HG03378 (cell line): ENCODE data around the gene CREB3L2.
"Not testable (repeated sequence)": the region's sequence is repeated elsewhere in the genome, so short reads cannot be mapped to it uniquely, and the experiment has no call there.

Experiments
- ATAC-seq: cut with Tn5 transposase; IDR thresholded peaks from one replicate; pipeline ENCODE4 v1.9.1; 2021; ENCODE audit warnings: mild to moderate bottlenecking, moderate library complexity; ENCODE audit not compliant: unreplicated experiment

CREB3L2 gene

DNA sequence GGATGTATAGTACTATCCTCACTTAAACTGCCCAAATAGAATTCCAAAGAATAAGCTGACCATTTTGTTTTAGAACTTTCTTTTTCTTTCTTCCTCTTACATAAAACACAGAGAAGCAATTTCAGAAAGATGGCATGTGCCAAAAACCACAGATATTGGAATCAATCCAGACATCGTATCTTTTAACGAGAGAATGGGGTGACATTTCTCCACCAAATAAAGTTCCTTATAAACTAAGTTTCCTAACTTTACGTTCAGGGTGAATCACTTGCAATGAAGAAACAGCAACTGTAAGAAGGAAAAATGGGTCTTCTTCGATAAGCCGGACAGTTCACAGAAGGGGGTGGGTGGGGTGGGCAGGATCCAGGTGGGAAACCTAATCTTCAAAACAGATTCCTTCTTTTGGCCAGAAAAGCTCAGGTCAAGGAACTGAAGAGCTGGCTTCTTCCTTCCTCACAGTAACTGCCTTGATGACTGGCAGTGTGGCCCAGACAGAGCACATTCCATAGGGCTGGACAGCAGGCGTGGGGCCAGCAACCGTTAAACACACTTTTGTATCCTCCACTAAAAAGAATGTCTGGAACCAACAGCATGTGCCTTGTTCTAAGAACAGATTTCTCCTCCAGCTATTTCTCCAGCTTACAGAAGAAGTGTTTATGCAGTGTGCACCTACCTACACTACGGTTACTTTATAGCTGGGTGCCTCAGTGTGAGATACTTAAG lies 31.5 kb downstream of the CREB3L2 start:
- no peak for ATAC-seq

DNA sequence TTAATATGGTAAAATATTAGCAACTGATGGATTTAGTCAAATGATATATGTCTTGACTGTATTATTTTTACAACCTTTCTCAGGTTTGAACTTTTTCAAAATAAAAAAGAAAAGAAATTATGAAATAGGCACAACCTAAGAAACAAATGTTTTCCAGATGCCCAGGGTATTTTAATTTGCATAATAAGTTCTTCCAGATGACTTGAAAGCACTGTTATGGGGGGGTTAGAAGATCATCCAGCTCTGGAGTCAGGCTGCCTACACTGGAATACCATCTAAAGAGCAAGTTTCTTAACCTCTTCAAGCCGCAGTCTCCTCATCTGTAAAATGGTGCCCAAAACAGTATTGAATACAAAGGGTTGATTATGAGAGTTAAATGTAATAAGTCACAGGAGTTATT lies 32.1 kb downstream of the CREB3L2 start:
- ATAC-seq, result no peak

- no peak for ATAC-seq
Observed at GRCh38 chr7:137968890-137969289, 33.0 kb downstream of the CREB3L2 start.

GRCh38 chr7:137968339-137968738 lies 33.5 kb downstream of the CREB3L2 start:
- not testable (repeated sequence) for ATAC-seq

- no peak for ATAC-seq
Observed at GRCh38 chr7:137967143-137968018, 34.5 kb downstream of the CREB3L2 start.

GRCh38 chr7:137966641-137967142 lies 35.2 kb downstream of the CREB3L2 start:
- ATAC-seq, result no peak

DNA sequence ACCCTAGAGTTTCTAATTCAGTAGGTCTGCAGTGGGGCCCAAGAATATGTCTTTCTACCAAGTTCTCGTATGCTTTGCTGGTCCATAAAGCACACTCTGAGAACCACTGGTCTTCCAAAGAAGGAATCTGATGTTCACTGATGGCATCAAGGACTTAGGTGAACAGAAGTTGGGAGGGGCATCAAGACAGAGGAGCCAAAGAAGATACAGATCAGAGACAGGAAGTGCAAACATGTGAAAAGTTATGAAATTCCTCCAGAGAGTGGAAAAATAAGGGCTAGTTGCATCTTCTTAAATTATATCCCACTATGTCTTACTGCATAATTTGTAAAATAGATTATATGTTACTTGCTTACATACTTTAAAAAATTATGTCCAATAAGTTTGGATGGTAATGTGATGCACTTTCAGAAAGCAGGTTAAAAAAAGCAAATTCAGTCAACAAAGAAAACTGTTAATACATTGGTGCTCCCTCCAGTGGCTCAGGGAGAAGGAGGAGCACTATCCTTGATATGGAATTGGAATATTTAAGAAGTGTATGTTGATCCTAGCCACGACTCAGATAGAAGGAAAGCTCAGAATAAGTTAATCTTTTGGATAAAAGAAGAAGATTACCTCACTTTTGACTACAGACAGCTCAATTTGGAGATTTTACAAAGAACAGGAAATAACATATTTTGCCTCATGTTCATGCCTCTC lies 35.8 kb downstream of the CREB3L2 start:
- ATAC-seq, result no peak

DNA sequence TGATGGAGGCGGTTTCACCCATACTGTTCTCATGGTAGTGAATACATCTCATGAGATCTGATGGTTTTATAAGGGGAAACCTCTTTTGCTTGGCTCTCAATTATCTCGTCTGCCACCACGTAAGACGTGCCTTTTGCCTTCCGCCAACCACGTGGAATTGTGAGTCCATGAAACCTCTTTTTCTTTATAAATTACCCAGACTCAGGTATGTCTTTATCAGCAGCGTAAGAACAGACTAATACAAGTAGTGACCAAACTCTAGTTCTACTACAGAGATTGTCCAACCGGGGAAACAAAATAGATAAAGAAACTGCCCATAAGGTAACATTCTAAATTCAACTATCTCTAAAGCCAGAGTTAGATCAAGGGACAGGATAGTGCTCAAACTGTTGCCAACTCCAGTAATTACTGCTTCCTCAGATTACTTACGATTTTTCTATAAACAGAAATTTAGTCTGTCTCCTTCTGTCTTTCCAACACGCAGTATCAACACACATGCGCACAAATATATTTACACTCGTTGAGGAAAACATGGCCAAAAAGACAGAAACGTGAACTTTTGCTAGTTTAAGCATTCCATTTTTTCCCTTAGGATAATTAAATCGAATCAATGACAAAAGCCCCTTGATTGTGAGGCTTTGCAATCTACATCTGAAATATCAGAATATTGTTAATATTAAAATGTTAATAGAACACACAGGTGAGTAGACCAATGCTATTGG lies 36.9 kb downstream of the CREB3L2 start:
- ATAC-seq, result no peak

DNA sequence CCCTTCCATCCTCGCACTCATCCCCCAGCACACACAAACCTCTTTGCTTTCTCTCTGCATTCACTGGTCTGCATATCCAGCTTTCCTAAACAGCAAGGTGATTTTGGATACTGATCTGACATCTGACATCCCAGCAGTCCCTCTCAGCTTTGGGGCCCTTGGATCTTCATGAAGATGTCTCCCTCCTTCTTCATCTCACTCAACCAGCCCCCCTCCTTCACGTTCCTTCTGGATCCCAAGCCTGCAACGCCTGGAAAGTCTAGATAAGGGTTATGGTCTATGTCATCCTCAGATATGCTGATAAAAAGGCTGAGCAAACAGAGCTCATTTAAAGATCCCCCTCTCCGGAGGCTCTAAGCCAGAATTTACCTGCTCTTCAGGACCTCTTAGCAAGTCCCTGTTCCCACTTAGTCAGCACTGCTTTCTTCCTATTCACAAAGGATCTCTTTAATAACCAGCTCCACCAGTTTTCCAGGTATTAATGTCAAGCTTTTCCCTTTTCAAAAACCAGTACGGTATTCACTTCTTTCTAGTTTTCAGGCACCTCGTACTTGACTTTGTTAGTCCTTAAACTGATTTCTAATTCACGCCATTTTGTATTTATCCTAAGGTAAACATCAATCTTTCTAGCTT lies 38.9 kb downstream of the CREB3L2 start:
- no peak for ATAC-seq

DNA sequence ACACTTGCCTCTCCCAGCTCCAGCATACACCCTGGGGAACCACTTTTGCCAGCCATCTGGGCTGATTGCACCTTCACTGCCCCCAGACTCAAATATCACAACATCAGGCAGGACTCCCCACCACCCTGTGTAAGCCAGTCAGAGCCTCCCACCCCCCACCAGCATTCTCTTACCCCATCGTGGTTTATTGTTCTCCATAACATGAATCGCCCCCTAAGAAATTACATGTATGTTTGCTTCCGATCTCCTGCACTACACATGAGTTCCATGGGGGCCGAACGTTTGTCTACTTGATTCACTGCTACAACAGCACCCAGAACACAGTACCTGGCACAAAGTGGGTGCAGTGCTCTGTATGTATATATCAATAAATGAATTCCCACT lies 39.4 kb downstream of the CREB3L2 start:
- ATAC-seq, result no peak

- peak; percentile 87 for ATAC-seq
Observed at GRCh38 chr7:137961200-137962177, 40.4 kb downstream of the CREB3L2 start.

- no peak for ATAC-seq
Observed at GRCh38 chr7:137960020-137960419, 41.9 kb downstream of the CREB3L2 start.

GRCh38 chr7:137958470-137959431 lies 43.1 kb downstream of the CREB3L2 start:
- ATAC-seq, result peak; percentile 46

DNA sequence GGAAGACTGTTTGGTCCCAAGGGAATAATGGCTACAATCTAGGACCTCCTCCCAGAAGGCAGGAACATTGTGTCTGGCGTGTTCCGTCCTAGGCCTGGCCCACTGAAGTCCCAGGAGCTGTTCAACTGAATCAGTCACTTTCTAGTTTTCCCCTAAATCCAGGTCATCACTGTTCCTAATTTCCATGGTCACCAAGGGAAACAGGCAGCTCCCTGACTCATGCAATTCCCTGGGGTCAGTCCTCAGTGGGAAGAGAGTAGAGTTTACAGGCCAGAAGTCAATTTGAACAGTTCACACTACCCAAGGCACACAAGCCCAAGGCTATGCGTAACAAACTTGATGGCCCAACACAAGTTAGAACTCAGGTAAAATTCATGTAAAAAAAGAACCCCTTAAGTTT lies 44.0 kb downstream of the CREB3L2 start:
- ATAC-seq, result no peak

DNA sequence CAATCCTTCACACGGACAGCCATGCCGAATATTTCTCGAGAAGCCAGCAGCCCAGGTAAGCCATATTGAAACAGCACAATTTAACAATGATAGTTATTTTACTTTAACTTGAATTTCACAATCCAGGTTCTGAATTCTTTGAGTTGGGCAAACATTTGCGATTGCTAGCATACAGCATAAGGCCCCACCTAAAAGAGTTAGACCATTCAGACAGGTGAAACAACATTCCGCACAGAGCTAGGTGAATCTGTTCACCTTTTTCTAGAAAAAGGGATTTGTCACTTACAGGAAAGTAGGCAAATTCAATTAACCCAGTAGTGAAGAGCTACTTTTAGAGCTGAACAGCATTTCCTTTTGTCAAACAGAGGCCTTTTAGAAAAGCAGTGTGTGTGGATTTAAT lies 45.3 kb downstream of the CREB3L2 start:
- ATAC-seq, result no peak

GRCh38 chr7:137956183-137956582 lies 45.7 kb downstream of the CREB3L2 start:
- no peak for ATAC-seq

DNA sequence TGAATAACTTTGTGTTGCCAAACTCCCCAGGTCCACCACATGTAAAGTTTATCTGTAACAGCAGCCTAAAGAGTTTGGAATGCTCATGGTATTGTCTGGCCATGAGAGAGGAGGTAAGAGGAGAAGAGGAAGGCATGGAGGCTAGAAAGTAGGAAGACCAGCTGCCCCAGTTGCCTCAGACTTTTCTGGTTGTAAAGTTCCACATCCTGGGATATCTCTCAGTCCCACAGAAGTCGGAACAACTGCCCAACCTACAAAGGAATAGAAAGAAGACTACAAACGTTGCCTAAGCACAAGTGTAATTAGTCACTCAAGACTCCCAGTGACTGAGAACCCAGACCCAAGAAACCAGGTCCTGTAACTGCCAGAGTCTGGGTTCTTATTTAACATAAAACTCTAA lies 47.3 kb downstream of the CREB3L2 start:
- ATAC-seq, result no peak
